Endodermal cell (in vitro differentiated cells): ENCODE measurements around the gene P2RX1. TPM values are rescaled to one million over a fixed set of nuclear protein-coding genes. Genes with fewer than 3 reads are reported as not detected.

Experiments used
- DNase-seq: peaks from one replicate; pipeline ENCODE4 v3.0.0-alpha.2; 2017
- H3K27ac ChIP-seq: 2 replicates; pipeline ENCODE4 v1.5.1; 2013; ENCODE audit warnings: mild to moderate bottlenecking, low read depth, low read length, moderate library complexity
- H3K27me3 ChIP-seq: 2 replicates; pipeline ENCODE4 v1.6.1; 2013; ENCODE audit warnings: mild to moderate bottlenecking, low read length, moderate library complexity; ENCODE audit not compliant: insufficient read depth, control insufficient read depth, poor library complexity, severe bottlenecking
- H3K36me3 ChIP-seq: 2 replicates; pipeline ENCODE4 v1.7.0; 2013; ENCODE audit warnings: mild to moderate bottlenecking, low read length, moderate library complexity; ENCODE audit not compliant: control insufficient read depth, insufficient read depth
- H3K4me1 ChIP-seq: one replicate; pipeline ENCODE4 v1.7.0; 2013; ENCODE audit warnings: low read length; ENCODE audit not compliant: control insufficient read depth, insufficient read depth
- H3K4me3 ChIP-seq: 2 replicates; pipeline ENCODE4 v1.5.1; 2013; ENCODE audit warnings: mild to moderate bottlenecking, low read length, moderate library complexity
- H3K9ac ChIP-seq: 2 replicates; pipeline ENCODE4 v1.6.1; 2013; ENCODE audit warnings: mild to moderate bottlenecking, low read length, moderate library complexity; ENCODE audit not compliant: poor library complexity, severe bottlenecking; ENCODE audit errors: extremely low read depth
- H3K9me3 ChIP-seq: 2 replicates; pipeline ENCODE4 v1.6.1; 2013; ENCODE audit warnings: mild to moderate bottlenecking, low read length, moderate library complexity; ENCODE audit not compliant: control insufficient read depth
- H3K27ac Mint-ChIP-seq: 2 replicates; pipeline ENCODE4 v1.8.0; 2020; ENCODE audit warnings: mixed read lengths
- H3K27me3 Mint-ChIP-seq: 2 replicates; pipeline ENCODE4 v1.8.0; 2021; ENCODE audit warnings: mild to moderate bottlenecking, mixed read lengths; ENCODE audit not compliant: insufficient read depth
- H3K36me3 Mint-ChIP-seq: 2 replicates; pipeline ENCODE4 v1.8.0; 2020; ENCODE audit warnings: low read depth, mixed read lengths
- H3K4me1 Mint-ChIP-seq: 2 replicates; pipeline ENCODE4 v1.8.0; 2020; ENCODE audit warnings: mixed read lengths
- H3K4me3 Mint-ChIP-seq: 2 replicates; pipeline ENCODE4 v1.8.0; 2020; ENCODE audit warnings: mild to moderate bottlenecking, moderate library complexity, mixed read lengths
- H3K9me3 Mint-ChIP-seq: 2 replicates; pipeline ENCODE4 v1.8.0; 2020; ENCODE audit warnings: mild to moderate bottlenecking, mixed read lengths
- WGBS, 2 experiments: methylation state at CpG; one replicate each; pipeline versions ENCODE4 v1.1.5 to v1.1.7; 2013; ENCODE audit warnings: missing lambda C conversion rate in 2 of 2, mixed read lengths in 1 of 2; ENCODE audit not compliant: insufficient coverage in 1 of 2, insufficient read length in 1 of 2; 5-methylcytosine and 5-hydroxymethylcytosine counted together
- total RNA-seq, 2 donors: library from RNA; stranded (reverse); fragmentation: NEBNext Ultra II Directional in 1 of 2; extraction: Animal tissue kit (Norgen Biotek cat#: 25700) in 1 of 2; gene quantifications; 2 replicates in 1 of 2; 3 replicates in 1 of 2; pipeline ENCODE4 v1.2.1, GENCODE V29; 2021
- TF ChIP-seq, protein P1 (sequence below): fragments of 200-600 bp; sonication (generic); conservative IDR thresholded peaks from 2 replicates; pipeline ENCODE4 v1.5.0; 2021; ENCODE audit warnings: antibody characterized with exemption, mild to moderate bottlenecking

The P2RX1 gene
- total RNA-seq, 2 donors from 2014 or later = not detected

DNA sequence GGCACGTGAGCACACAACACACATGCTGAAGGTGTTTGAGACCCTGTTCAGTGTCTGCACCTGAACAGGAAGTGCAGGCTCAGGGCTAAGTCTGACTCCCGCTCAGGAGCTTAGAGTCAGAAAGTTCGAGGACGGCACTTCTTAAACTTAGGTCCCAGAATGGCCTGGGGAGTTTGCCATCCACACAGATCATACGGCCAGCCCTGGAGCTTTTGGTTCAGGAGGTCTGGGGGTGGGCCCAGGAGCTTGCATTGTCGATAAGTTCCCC lies 19.4 kb downstream of the P2RX1 start:
- no peak overlapping the region for H3K27ac Mint-ChIP-seq
- TF ChIP-seq, protein P1, sequence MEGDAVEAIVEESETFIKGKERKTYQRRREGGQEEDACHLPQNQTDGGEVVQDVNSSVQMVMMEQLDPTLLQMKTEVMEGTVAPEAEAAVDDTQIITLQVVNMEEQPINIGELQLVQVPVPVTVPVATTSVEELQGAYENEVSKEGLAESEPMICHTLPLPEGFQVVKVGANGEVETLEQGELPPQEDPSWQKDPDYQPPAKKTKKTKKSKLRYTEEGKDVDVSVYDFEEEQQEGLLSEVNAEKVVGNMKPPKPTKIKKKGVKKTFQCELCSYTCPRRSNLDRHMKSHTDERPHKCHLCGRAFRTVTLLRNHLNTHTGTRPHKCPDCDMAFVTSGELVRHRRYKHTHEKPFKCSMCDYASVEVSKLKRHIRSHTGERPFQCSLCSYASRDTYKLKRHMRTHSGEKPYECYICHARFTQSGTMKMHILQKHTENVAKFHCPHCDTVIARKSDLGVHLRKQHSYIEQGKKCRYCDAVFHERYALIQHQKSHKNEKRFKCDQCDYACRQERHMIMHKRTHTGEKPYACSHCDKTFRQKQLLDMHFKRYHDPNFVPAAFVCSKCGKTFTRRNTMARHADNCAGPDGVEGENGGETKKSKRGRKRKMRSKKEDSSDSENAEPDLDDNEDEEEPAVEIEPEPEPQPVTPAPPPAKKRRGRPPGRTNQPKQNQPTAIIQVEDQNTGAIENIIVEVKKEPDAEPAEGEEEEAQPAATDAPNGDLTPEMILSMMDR = no peak
- no peaks in the 10 kb centered on the region for H3K9me3 Mint-ChIP-seq

DNA sequence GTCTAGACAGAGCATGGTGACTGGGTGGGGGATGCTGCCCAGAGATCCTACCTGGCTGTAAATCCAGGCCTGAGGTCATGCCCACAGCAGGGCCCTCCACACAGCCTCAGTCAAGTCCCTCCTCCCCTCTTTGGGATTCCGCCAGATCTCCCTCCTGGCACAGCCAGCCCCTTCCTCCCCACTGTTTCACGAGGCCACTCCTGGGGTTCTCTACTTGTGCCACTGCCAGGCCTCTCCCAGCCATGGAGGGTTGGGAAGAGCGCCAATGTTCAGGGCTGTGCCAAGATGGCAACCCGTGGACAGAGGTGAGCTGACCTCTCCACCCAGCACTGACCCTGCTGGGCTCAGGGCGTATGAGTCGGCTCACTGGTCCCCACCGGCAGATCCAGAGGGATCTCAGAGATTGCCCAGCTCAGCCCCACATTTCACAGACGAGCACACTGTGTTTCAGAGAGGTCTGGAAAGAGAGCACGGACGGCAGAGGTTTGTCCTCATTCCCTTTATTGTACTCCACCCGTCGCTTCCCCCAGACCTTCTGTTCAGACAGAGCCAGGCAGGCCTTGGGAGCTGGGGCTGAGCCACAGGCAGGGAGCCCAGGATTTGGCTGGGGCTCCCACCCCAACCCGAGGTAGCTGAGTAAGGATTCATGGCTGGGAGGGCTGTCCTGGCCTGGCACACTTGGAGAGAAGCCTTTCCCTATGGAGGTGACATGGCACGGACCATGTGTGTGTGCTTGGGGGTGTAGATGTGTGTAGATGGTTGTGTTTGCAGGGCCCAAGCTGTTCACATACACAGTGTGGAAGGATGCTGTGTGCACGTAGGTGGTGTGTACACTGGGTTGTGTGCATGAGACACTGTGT lies 19.9 kb downstream of the P2RX1 start:
- H3K27ac ChIP-seq = no peak overlapping the region
- H3K36me3 Mint-ChIP-seq = no peaks in the 10 kb centered on the region

More for the DNA sequence above, 19.4 kb downstream of the P2RX1 start:
- DNase-seq = no peak
- H3K36me3 ChIP-seq = no peaks in the 10 kb centered on the region
- Mint-ChIP-seq H3K36me3 (no peaks in the 10 kb centered on the region), H3K4me1 (peaks cover 7% of the 10 kb centered on the region), H3K27me3 (peaks cover 14% of the 10 kb centered on the region), H3K4me3 (no peak overlapping the region)
- no peak overlapping the region for H3K4me3 ChIP-seq
- no peaks in the 10 kb centered on the region for H3K4me1 ChIP-seq
- H3K27me3 ChIP-seq = peaks cover 10% of the 10 kb centered on the region
- WGBS, 2 experiments = 93 to 97% methylated on average over 5 to 6 of the region's 6 CpGs
- no peak overlapping the region for H3K27ac ChIP-seq
- no peaks in the 10 kb centered on the region for H3K9me3 ChIP-seq
- H3K9ac ChIP-seq = no peak overlapping the region

DNA sequence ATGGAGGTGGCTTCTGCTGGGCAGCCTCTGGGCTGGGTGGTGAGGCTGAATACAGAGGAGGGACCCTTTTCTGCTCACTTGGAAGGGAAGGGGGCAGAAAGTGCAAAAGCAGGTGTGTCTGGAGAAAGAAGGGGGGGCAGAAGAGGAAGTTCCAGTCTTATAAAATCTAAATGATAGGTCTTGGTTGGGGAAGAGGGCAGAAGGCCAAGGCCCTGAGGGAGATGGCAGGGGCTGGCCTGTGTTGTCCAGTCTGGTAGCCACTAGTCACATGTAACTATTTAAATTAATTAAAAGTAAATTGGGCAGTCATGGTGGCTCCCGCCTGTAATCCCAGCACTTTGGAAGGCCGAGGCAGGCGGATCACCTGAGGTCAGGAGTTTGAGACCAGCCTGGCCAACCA lies 20.9 kb downstream of the P2RX1 start:
- Histone ChIP-seq H3K27ac (no peak overlapping the region), H3K27me3 (peaks cover 24% of the 10 kb centered on the region), H3K36me3 (no peaks in the 10 kb centered on the region), H3K9me3 (no peaks in the 10 kb centered on the region), H3K4me3 (no peak overlapping the region), H3K4me1 (no peaks in the 10 kb centered on the region), H3K9ac (no peak overlapping the region)
- DNase-seq = no peak
- TF ChIP-seq, protein P1 = no peak
- Mint-ChIP-seq H3K27me3 (peaks cover 28% of the 10 kb centered on the region), H3K4me3 (no peak overlapping the region), H3K27ac (no peak overlapping the region), H3K9me3 (no peaks in the 10 kb centered on the region), H3K4me1 (peaks cover 19% of the 10 kb centered on the region), H3K36me3 (no peaks in the 10 kb centered on the region)
- 98% methylated on average over 3 of the region's 3 CpGs; no CpG with 5 or more reads in 1 of the 2 experiments for WGBS, 2 experiments

More for the DNA sequence above, 19.9 kb downstream of the P2RX1 start:
- 89 to 99% methylated on average over 8 to 15 of the region's 15 CpGs for WGBS, 2 experiments
- H3K36me3 ChIP-seq = no peaks in the 10 kb centered on the region
- no peaks in the 10 kb centered on the region for H3K9me3 ChIP-seq
- H3K4me3 ChIP-seq = no peak overlapping the region
- peaks cover 12% of the 10 kb centered on the region for H3K4me1 Mint-ChIP-seq
- peaks cover 19% of the 10 kb centered on the region for H3K27me3 Mint-ChIP-seq
- no peak overlapping the region for H3K4me3 Mint-ChIP-seq
- H3K9ac ChIP-seq = no peak overlapping the region
- no peak for DNase-seq
- no peak overlapping the region for H3K27ac Mint-ChIP-seq
- no peaks in the 10 kb centered on the region for H3K9me3 Mint-ChIP-seq
- H3K27me3 ChIP-seq = peaks cover 16% of the 10 kb centered on the region
- no peaks in the 10 kb centered on the region for H3K4me1 ChIP-seq
- TF ChIP-seq, protein P1 = no peak
